Measurements from ENCODE around the gene CDH26. TPM values are rescaled to one million over a fixed set of nuclear protein-coding genes. Genes with fewer than 3 reads are reported as not detected.

Gene CDH26
- total and polyA plus RNA-seq, 2 donors (not counting 1 experiment from before 2014, with no cell fraction given): 1.8 to 2.3 TPM

GRCh38 chr20:59948828-59949720, 9.1 kb upstream of the CDH26 start:
- Histone ChIP-seq H3K4me3 (ENCODE audit: control extremely low read depth in 1 of 5, extremely low read depth in 1 of 5, insufficient read depth in 1 of 5, low read depth in 2 of 5, low read length in 4 of 5) (no peak overlapping the region), H3K4me1 (ENCODE audit: control insufficient read depth in 2 of 2, insufficient read depth in 2 of 2, low read length in 2 of 2) (peaks cover 4 to 10% of the 10 kb centered on the region in 2 donors), H3K27ac (ENCODE audit: low read length in 2 of 2) (peak overlapping the region in 1 of 2 donors; percentile 39), H3K4me2 (replicated peaks; ENCODE audit: low read depth, low read length, poor library complexity, severe bottlenecking) (peak overlapping the region; percentile 39), H3K79me2 (ENCODE audit: control insufficient read depth, insufficient read depth, low read length) (no peaks in the 10 kb centered on the region), H2AFZ (ENCODE audit: insufficient read depth, low read depth, low read length, poor library complexity, severe bottlenecking) (peak overlapping the region; percentile 55), H4K20me1 (ENCODE audit: control insufficient read depth, insufficient read depth, low read length, poor library complexity, severe bottlenecking) (no peaks in the 10 kb centered on the region), H3K27me3 (replicated peaks in 1 of 4; ENCODE audit: control extremely low read depth in 1 of 4, control insufficient read depth in 3 of 4, insufficient read depth in 4 of 4, low read length in 3 of 4) (no peaks in the 10 kb centered on the region), H3K36me3 (replicated peaks in 1 of 2; ENCODE audit: control extremely low read depth in 1 of 2, control insufficient read depth in 1 of 2, extremely low read depth in 1 of 2, insufficient read depth in 2 of 2, low read length in 1 of 2) (peaks cover 6 to 16% of the 10 kb centered on the region in 2 experiments), H3K9me3 (ENCODE audit: control extremely low read depth in 1 of 3, control insufficient read depth in 2 of 3, insufficient read depth in 1 of 3, low read length in 2 of 3) (no peaks in the 10 kb centered on the region), H3K9ac (ENCODE audit: low read length) (peak overlapping the region; percentile 6)
- TF ChIP-seq CTCF (IDR thresholded peaks at IDR 0.05) (peak; percentile 86), EZH2 (IDR thresholded peaks at IDR 0.05; ENCODE audit: borderline replicate concordance, insufficient read depth, low read depth, low read length, poor library complexity, severe bottlenecking) (no peak)
- DNase-seq (peak; percentile 68), ATAC-seq (ENCODE audit: low read depth) (peak; percentile 56)
- Mint-ChIP-seq H3K27ac (peak overlapping the region; percentile 33), H3K9me3 (ENCODE audit: insufficient read depth) (no peaks in the 10 kb centered on the region), H3K4me1 (peaks cover 12% of the 10 kb centered on the region), H3K27me3 (no peaks in the 10 kb centered on the region), H3K4me3 (peak overlapping the region; percentile 38)
- intact Hi-C loops (cut with micrococcal nuclease): loop anchor here (1.0 to 5.0 kb wide), 3 partner anchors 9 to 1278 kb away; partner anchors contain the start of genes FAM217B and PPP1R3D
- ChIA-PET POLR2A (no interaction called here), CTCF (interaction anchor here (0.7 to 4.1 kb wide), 10 partner anchors 9 to 315 kb away, joined by 3 to 45 read pairs (median 4); partner anchors contain the start of genes CDH26, FAM217B, PPP1R3D and SYCP2)
- no CpG with 5 or more reads among the region's 7 CpGs for WGBS (ENCODE audit: insufficient coverage)

All from B cell (primary cell).